Occipital lobe (tissue), 2 donors: Measurements from ENCODE around the gene PPP1R18. TPM values are rescaled to one million over a fixed set of nuclear protein-coding genes. Genes with fewer than 3 reads are reported as not detected.

Experiments used
- small RNA-seq: library from RNA; depleted of rRNA; stranded (forward); fragments of <200 nt; gene quantifications from one replicate; pipeline ENCODE3, GENCODE V24; 2014
- total RNA-seq: library from RNA; depleted of rRNA; stranded (reverse); fragments of >200 nt; gene quantifications from one replicate; pipeline ENCODE4 v1.2.3, GENCODE V29; 2014

The PPP1R18 gene
- total RNA-seq, 1 donor from 2014 or later = 34.5 TPM

Small RNA genes lying within 50 kb of the gene (small RNA-seq; reads per million reads assigned to genes)
- not detected for gene RF00019

Other genes with a start within 250 kb of the PPP1R18 start
- 29.8 TPM for gene HLA-E, start 197.1 kb downstream of the PPP1R18 start, total RNA-seq
- gene GNL1, start 130.2 kb downstream of the PPP1R18 start, total RNA-seq = 38.1 TPM
- 13.6 TPM for gene PRR3, start 129.3 kb downstream of the PPP1R18 start, total RNA-seq
- gene ABCF1, start 115.2 kb downstream of the PPP1R18 start, total RNA-seq = 17.5 TPM
- 55.7 TPM for gene PPP1R10, start 69.4 kb downstream of the PPP1R18 start, total RNA-seq
- gene MRPS18B, start 68.8 kb downstream of the PPP1R18 start, total RNA-seq = 39.9 TPM
- gene ATAT1, start 59.8 kb downstream of the PPP1R18 start, total RNA-seq = 38.4 TPM
- 18.4 TPM for gene C6orf136, start 39.5 kb downstream of the PPP1R18 start, total RNA-seq
- 20.9 TPM for gene DHX16, start 13.6 kb downstream of the PPP1R18 start, total RNA-seq
- 1.2 TPM for gene NRM, start 4.3 kb upstream of the PPP1R18 start, total RNA-seq
- gene MDC1, start 30.6 kb upstream of the PPP1R18 start, total RNA-seq = 12.5 TPM
- 1,190 TPM for gene TUBB, start 33.7 kb upstream of the PPP1R18 start, total RNA-seq
- 43.4 TPM for gene FLOT1, start 56.0 kb upstream of the PPP1R18 start, total RNA-seq
- gene IER3, start 57.9 kb upstream of the PPP1R18 start, total RNA-seq = 3.0 TPM
- 108 TPM for gene DDR1, start 197.9 kb upstream of the PPP1R18 start, total RNA-seq
- 20.0 TPM for gene GTF2H4, start 221.6 kb upstream of the PPP1R18 start, total RNA-seq
- 31.2 TPM for gene VARS2, start 227.6 kb upstream of the PPP1R18 start, total RNA-seq
- not detected for gene SFTA2, start 245.5 kb upstream of the PPP1R18 start, total RNA-seq